HCT116 (cell line): Measurements from ENCODE around the gene ALCAM. TPM values are rescaled to one million over a fixed set of nuclear protein-coding genes. Genes with fewer than 3 reads are reported as not detected.

Source experiments
- ATAC-seq: fragments of 200-7000 bp; cut with Tn5 transposase; 2 replicates; pipeline ENCODE4 v1.9.1; 2020; ENCODE audit warnings: mild to moderate bottlenecking, moderate library complexity
- BruUV-seq: library from RNA; stranded (reverse); fragments of 400-500 nt; replicated peaks from 2 replicates; lab custom pipeline; 2021; lab: Mats Ljungman, UMichigan
- CTCF ChIA-PET: fragments of 300-600 bp; sonication (Branson Sonifier 250); formaldehyde crosslinking; loops from one replicate; lab custom pipeline; 2021; ENCODE audit warnings: antibody characterized with exemption; lab: Charles Lee
- POLR2A ChIA-PET: fragments of 300-600, 350-600 bp; sonication (Branson Sonifier 250); formaldehyde crosslinking; loops from one replicate; lab custom pipeline; 2021; ENCODE audit warnings: antibody characterized with exemption; lab: Charles Lee
- RAD21 ChIA-PET, 2 experiments: fragments of 300-600 bp; sonication (Branson Sonifier 250); formaldehyde crosslinking; loops; one replicate each; lab custom pipeline; 2023; ENCODE audit warnings: low total read pairs in 2 of 2; ENCODE audit not compliant: uncharacterized antibody in 2 of 2, unreplicated experiment in 2 of 2, low non-redundant PET in 1 of 2; lab: Charles Lee
- DNase-seq: peaks from one replicate; pipeline ENCODE4 v3.0.0-alpha.2; 2010; ENCODE audit warnings: low read depth, low spot score
- H2AFZ ChIP-seq: fragments of 200-600 bp; shearing (Covaris generic), sonication (generic); 2 replicates; pipeline ENCODE4 v1.6.1; 2017; ENCODE audit warnings: low read depth, mixed run types, mixed read lengths, antibody characterized with exemption, low read length; ENCODE audit not compliant: poor library complexity, severe bottlenecking
- H3K27ac ChIP-seq: 2 replicates; pipeline ENCODE4 v1.5.1; 2012; ENCODE audit warnings: low read depth, low read length
- H3K27me3 ChIP-seq: fragments of 200-600 bp; sonication (generic); 2 replicates; pipeline ENCODE4 v1.6.1; 2016; ENCODE audit warnings: mixed run types, low read length, mixed read lengths; ENCODE audit not compliant: insufficient read depth
- H3K36me3 ChIP-seq, 2 experiments: fragments of 200-500 bp in 1 of 2; fragments of 200-600 bp in 1 of 2; sonication (Bioruptor generic) in 1 of 2; sonication (generic) in 1 of 2; 2 replicates each; pipeline versions ENCODE4 v1.5.1 to v1.6.1; 2014 to 2016; ENCODE audit warnings: low read length in 2 of 2, inconsistent platforms in 1 of 2, mixed read lengths in 1 of 2, mixed run types in 1 of 2; ENCODE audit not compliant: insufficient read depth in 2 of 2, control insufficient read depth in 1 of 2
- H3K4me1 ChIP-seq, 2 experiments: fragments of 200-600 bp in 1 of 2; sonication (generic) in 1 of 2; 2 replicates each; pipeline versions ENCODE4 v1.5.1 to v1.6.1; 2012 to 2017; ENCODE audit warnings: low read length in 2 of 2, inconsistent platforms in 1 of 2, mild to moderate bottlenecking in 1 of 2, mixed read lengths in 1 of 2, mixed run types in 1 of 2, moderate library complexity in 1 of 2; ENCODE audit not compliant: insufficient read depth in 2 of 2, control insufficient read depth in 1 of 2
- H3K4me2 ChIP-seq: fragments of 200-600 bp; sonication (generic); 2 replicates; pipeline ENCODE4 v1.6.1; 2017; ENCODE audit warnings: mixed run types, low read length, mixed read lengths
- H3K4me3 ChIP-seq, 2 experiments: fragments of 200-600 bp in 1 of 2; sonication (generic) in 1 of 2; replicated peaks in 1 of 2; 2 replicates each; pipeline ENCODE4 v1.5.1; 2011 to 2016; ENCODE audit warnings: low read length in 2 of 2, control low read depth in 1 of 2, low read depth in 1 of 2, mild to moderate bottlenecking in 1 of 2, mixed read lengths in 1 of 2, mixed run types in 1 of 2
- H3K79me2 ChIP-seq: fragments of 200-600 bp; sonication (generic); 2 replicates; pipeline ENCODE4 v1.6.1; 2017; ENCODE audit warnings: mild to moderate bottlenecking, mixed run types, low read length, moderate library complexity, mixed read lengths; ENCODE audit not compliant: insufficient read depth
- H3K9ac ChIP-seq: fragments of 200-600 bp; sonication (generic); 2 replicates; pipeline ENCODE4 v1.6.1; 2016; ENCODE audit warnings: low read length, mixed read lengths
- H3K9me2 ChIP-seq: fragments of 200-600 bp; sonication (generic), shearing (Covaris generic); 2 replicates; pipeline ENCODE4 v1.6.1; 2017; ENCODE audit warnings: mixed run types, mild to moderate bottlenecking, moderate library complexity; ENCODE audit not compliant: insufficient read depth
- H3K9me3 ChIP-seq, 2 experiments: fragments of 200-500 bp in 1 of 2; fragments of 200-600 bp in 1 of 2; sonication (Bioruptor generic) in 1 of 2; sonication (generic) in 1 of 2; 2 replicates each; pipeline ENCODE4 v1.6.1; 2014 to 2017; ENCODE audit warnings: low read length in 2 of 2, mixed read lengths in 2 of 2, inconsistent platforms in 1 of 2, low read depth in 1 of 2, mild to moderate bottlenecking in 1 of 2, mixed run types in 1 of 2, moderate library complexity in 1 of 2; ENCODE audit not compliant: control insufficient read depth in 1 of 2, insufficient read depth in 1 of 2
- H4K20me1 ChIP-seq: fragments of 200-600 bp; sonication (generic), shearing (Covaris generic); 2 replicates; pipeline ENCODE4 v1.6.1; 2017; ENCODE audit warnings: mixed run types, mild to moderate bottlenecking, moderate library complexity; ENCODE audit not compliant: insufficient read depth
- EGR1 ChIP-seq: IDR thresholded peaks from 2 replicates; pipeline ENCODE4 v1.6.1; 2012; ENCODE audit warnings: low read depth
- ELF1 ChIP-seq: IDR thresholded peaks from 2 replicates; pipeline ENCODE4 v1.6.1; 2012; ENCODE audit warnings: low read depth, borderline replicate concordance
- JUND ChIP-seq: IDR thresholded peaks from 2 replicates; pipeline ENCODE4 v1.6.1; 2012
- POLR2AphosphoS5 ChIP-seq: IDR thresholded peaks from 2 replicates; pipeline ENCODE4 v1.6.1; 2011; ENCODE audit warnings: mild to moderate bottlenecking, low read depth, low read length, moderate library complexity
- RAD21 ChIP-seq: IDR thresholded peaks from 2 replicates; pipeline ENCODE4 v1.6.1; 2012; ENCODE audit warnings: low read depth, mild to moderate bottlenecking
- SIN3A ChIP-seq: IDR thresholded peaks from 2 replicates; pipeline ENCODE4 v1.6.1; 2012; ENCODE audit warnings: low read depth
- SP1 ChIP-seq: IDR thresholded peaks from 2 replicates; pipeline ENCODE4 v1.6.1; 2012; ENCODE audit warnings: low read depth
- ZFX ChIP-seq: fragments of 450-650 bp; IDR thresholded peaks from 2 replicates; pipeline ENCODE4 v1.6.1; 2017
- intact Hi-C: fragments of 100-400 bp; cut with micrococcal nuclease; formaldehyde crosslinking; loops from 2 replicates; pipeline ENCODE4 v1.10.0; 2022
- total RNA-seq: library from RNA; stranded (reverse); gene quantifications from one replicate; pipeline ENCODE4 v1.2.1, GENCODE V29; 2021; ENCODE audit not compliant: unreplicated experiment
- TF ChIP-seq, protein P1 (sequence below): IDR thresholded peaks from 2 replicates; pipeline ENCODE4 v1.6.1; 2012
- TF ChIP-seq, protein P2 (sequence below), 3 experiments: fragments of 200-600 bp in 1 of 3; sonication (generic) in 1 of 3; IDR thresholded peaks in 2 of 3; conservative IDR thresholded peaks in 1 of 3; 2 replicates each; pipeline ENCODE4 v1.5.1; 2012 to 2017; ENCODE audit warnings: low read depth in 2 of 3, low read length in 2 of 3, antibody characterized with exemption in 1 of 3, borderline replicate concordance in 1 of 3, control low read depth in 1 of 3, mild to moderate bottlenecking in 1 of 3, mixed read lengths in 1 of 3, mixed run types in 1 of 3, moderate library complexity in 1 of 3; ENCODE audit not compliant: insufficient read depth in 1 of 3
- TF ChIP-seq, protein P3 (sequence below): IDR thresholded peaks from 2 replicates; pipeline ENCODE4 v1.6.1; 2012; ENCODE audit warnings: low read depth

The ALCAM gene
- total RNA-seq, 1 experiment from 2014 or later = 56.7 TPM

DNA sequence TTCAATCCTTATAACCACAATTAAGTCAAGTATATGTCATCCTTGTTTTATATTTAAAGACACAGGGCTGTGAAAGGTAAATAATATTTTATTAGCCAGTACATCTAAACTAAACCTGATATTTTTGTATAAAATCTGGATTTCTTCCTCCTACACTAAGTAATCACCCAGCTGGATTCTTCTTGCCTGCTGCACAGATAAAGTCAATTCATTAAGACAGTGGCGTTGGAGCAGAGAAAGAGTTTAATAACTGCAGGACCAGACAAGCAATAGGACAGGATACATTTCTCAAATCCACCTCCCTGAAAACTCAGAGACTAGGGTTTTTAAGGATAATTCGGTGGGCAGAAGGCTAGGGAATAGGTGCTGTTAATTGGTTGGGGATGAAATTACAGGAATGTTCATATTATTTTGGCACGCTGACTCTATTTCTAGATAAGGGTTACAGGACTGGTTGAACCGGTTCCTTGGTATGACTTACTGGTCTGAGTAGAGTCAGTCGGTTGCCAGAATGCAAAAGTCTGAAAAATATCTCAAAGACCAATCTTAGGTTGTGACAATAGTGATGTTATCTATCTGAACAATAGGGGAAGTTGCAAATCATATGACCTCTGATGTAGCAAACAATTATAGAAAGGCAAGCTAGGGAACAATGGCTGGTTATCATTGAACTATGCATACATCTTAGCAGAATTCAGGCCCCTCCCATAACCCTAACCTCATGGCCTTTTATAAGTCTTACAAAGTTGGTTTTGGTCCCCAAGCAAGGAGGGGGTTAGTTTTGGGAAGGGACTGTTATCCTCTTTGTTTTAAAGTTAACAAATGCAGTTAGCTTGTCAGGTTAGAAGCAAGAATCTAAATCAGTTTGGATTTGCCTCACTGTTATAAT lies 244.8 kb downstream of the ALCAM start:
- RAD21 ChIA-PET = no interaction called here
- Histone ChIP-seq H3K4me1 (peaks cover 13% of the 10 kb centered on the region in 2 experiments), H3K36me3 (no peaks in the 10 kb centered on the region), H3K4me2 (peak overlapping the region; percentile 61), H3K9ac (no peak overlapping the region), H3K9me2 (no peaks in the 10 kb centered on the region), H3K79me2 (no peaks in the 10 kb centered on the region), H3K27ac (no peak overlapping the region), H3K27me3 (no peaks in the 10 kb centered on the region), H2AFZ (peak overlapping the region; percentile 88), H3K9me3 (no peaks in the 10 kb centered on the region), H4K20me1 (no peaks in the 10 kb centered on the region), H3K4me3 (peak overlapping the region in 1 of 2 experiments; percentile 21; a peak in 1 of 4 replicates)
- DNase-seq (peak; percentile 33), ATAC-seq (peak; percentile 72)
- POLR2A ChIA-PET = no interaction called here
- BruUV-seq = no TSS peak
- intact Hi-C loops = no loop called here
- TF ChIP-seq SIN3A (no peak), RAD21 (no peak), EGR1 (no peak), POLR2AphosphoS5 (no peak), ZFX (no peak), SP1 (peak; percentile 33; the same call in 1 of the 2 replicates), JUND (0 out of 2 replicates have a peak, but pooled peaks have one; percentile 42)
- TF ChIP-seq, protein P1, sequence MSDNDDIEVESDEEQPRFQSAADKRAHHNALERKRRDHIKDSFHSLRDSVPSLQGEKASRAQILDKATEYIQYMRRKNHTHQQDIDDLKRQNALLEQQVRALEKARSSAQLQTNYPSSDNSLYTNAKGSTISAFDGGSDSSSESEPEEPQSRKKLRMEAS = 0 out of 2 replicates have a peak, but pooled peaks have one; percentile 20
- CTCF ChIA-PET = no interaction called here

DNA sequence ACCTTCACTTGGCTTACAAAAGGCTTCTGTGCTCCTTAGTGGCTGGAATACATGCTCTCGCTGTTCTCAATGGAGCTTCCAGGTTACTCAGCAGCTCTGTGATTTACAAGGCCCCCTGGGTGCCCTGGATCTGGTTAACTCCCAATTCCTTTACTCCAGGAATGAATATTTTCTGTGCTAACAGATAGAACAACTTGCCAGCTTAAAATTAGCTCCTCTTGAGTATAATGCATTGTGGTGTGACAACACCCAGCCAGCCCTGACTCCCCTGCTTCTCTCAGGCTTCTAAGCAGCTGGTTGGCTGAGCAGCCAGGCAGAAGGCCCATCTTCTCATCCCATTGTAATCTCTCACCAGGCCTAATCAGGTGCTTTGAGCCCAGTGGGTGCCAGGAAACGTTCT lies 246.4 kb downstream of the ALCAM start:
- H3K9ac ChIP-seq = no peak overlapping the region
- no peak for ATAC-seq
- CTCF ChIA-PET = no interaction called here
- H2AFZ ChIP-seq = no peak overlapping the region
- no TSS peak for BruUV-seq
- H3K4me3 ChIP-seq = no peak overlapping the region
- H3K27me3 ChIP-seq = no peaks in the 10 kb centered on the region
- POLR2A ChIA-PET = no interaction called here
- intact Hi-C loops = no loop called here
- DNase-seq = no peak
- RAD21 ChIA-PET = no interaction called here
- H3K9me3 ChIP-seq = no peaks in the 10 kb centered on the region
- H4K20me1 ChIP-seq = no peaks in the 10 kb centered on the region
- H3K4me2 ChIP-seq = no peak overlapping the region
- H3K4me1 ChIP-seq = peaks cover 13% of the 10 kb centered on the region in 2 experiments
- H3K36me3 ChIP-seq = no peaks in the 10 kb centered on the region
- no peaks in the 10 kb centered on the region for H3K9me2 ChIP-seq
- H3K27ac ChIP-seq = no peak overlapping the region
- H3K79me2 ChIP-seq = no peaks in the 10 kb centered on the region
- TF ChIP-seq SP1 (no peak), POLR2AphosphoS5 (no peak), EGR1 (no peak), ELF1 (no peak), ZFX (no peak)
- TF ChIP-seq, protein P2, sequence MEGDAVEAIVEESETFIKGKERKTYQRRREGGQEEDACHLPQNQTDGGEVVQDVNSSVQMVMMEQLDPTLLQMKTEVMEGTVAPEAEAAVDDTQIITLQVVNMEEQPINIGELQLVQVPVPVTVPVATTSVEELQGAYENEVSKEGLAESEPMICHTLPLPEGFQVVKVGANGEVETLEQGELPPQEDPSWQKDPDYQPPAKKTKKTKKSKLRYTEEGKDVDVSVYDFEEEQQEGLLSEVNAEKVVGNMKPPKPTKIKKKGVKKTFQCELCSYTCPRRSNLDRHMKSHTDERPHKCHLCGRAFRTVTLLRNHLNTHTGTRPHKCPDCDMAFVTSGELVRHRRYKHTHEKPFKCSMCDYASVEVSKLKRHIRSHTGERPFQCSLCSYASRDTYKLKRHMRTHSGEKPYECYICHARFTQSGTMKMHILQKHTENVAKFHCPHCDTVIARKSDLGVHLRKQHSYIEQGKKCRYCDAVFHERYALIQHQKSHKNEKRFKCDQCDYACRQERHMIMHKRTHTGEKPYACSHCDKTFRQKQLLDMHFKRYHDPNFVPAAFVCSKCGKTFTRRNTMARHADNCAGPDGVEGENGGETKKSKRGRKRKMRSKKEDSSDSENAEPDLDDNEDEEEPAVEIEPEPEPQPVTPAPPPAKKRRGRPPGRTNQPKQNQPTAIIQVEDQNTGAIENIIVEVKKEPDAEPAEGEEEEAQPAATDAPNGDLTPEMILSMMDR (IDR thresholded peaks at IDR 0.05 in 2 of 3, conservative IDR thresholded peaks at IDR 0.05 in 1 of 3; ENCODE audit: borderline replicate concordance in 1 of 3, insufficient read depth in 1 of 3, low read depth in 2 of 3, low read length in 2 of 3) = no peak
- TF ChIP-seq, protein P3, sequence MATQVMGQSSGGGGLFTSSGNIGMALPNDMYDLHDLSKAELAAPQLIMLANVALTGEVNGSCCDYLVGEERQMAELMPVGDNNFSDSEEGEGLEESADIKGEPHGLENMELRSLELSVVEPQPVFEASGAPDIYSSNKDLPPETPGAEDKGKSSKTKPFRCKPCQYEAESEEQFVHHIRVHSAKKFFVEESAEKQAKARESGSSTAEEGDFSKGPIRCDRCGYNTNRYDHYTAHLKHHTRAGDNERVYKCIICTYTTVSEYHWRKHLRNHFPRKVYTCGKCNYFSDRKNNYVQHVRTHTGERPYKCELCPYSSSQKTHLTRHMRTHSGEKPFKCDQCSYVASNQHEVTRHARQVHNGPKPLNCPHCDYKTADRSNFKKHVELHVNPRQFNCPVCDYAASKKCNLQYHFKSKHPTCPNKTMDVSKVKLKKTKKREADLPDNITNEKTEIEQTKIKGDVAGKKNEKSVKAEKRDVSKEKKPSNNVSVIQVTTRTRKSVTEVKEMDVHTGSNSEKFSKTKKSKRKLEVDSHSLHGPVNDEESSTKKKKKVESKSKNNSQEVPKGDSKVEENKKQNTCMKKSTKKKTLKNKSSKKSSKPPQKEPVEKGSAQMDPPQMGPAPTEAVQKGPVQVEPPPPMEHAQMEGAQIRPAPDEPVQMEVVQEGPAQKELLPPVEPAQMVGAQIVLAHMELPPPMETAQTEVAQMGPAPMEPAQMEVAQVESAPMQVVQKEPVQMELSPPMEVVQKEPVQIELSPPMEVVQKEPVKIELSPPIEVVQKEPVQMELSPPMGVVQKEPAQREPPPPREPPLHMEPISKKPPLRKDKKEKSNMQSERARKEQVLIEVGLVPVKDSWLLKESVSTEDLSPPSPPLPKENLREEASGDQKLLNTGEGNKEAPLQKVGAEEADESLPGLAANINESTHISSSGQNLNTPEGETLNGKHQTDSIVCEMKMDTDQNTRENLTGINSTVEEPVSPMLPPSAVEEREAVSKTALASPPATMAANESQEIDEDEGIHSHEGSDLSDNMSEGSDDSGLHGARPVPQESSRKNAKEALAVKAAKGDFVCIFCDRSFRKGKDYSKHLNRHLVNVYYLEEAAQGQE = no peak
